B cell (primary cell): ENCODE data around the gene GRM3. TPM values are rescaled to one million over a fixed set of nuclear protein-coding genes. Genes with fewer than 3 reads are reported as not detected.

ENCODE experiments used
- ATAC-seq: fragments of 200-7000 bp; cut with Tn5 transposase; one replicate; pipeline ENCODE4 v1.10.0; 2021; ENCODE audit warnings: low read depth, mild to moderate bottlenecking, moderate number of reproducible peaks, moderate library complexity
- CTCF ChIA-PET: fragments of 350-600 bp; sonication (Branson Sonifier 250); formaldehyde crosslinking; loops from one replicate; lab custom pipeline; 2021; ENCODE audit warnings: antibody characterized with exemption, inconsistent platforms; lab: Charles Lee
- POLR2A ChIA-PET: fragments of 350-600 bp; sonication (Branson Sonifier 250); formaldehyde crosslinking; loops from one replicate; lab custom pipeline; 2021; ENCODE audit warnings: antibody characterized with exemption; lab: Charles Lee
- DNase-seq: peaks from one replicate; pipeline ENCODE4 v3.0.0; 2013
- H2AFZ ChIP-seq: 2 replicates; pipeline ENCODE4 v1.6.1; 2012; ENCODE audit warnings: mild to moderate bottlenecking, low read depth, low read length; ENCODE audit not compliant: insufficient read depth, poor library complexity, severe bottlenecking
- H3K27ac ChIP-seq, 2 donors: 1 replicate in 1 of 2; 2 replicates in 1 of 2; pipeline ENCODE4 v1.5.1; 2012 to 2013; ENCODE audit warnings: low read length in 2 of 2, mild to moderate bottlenecking in 2 of 2, moderate library complexity in 1 of 2
- H3K27me3 ChIP-seq, 4 experiments: fragments of 200-600 bp in 1 of 4; sonication (generic) in 1 of 4; replicated peaks in 1 of 4; 1 replicate in 2 of 4; 2 replicates in 2 of 4; pipeline versions ENCODE4 v1.6.1 to v1.7.0; 2013 to 2016; ENCODE audit warnings: low read length in 3 of 4, mild to moderate bottlenecking in 2 of 4, mixed read lengths in 1 of 4, moderate library complexity in 1 of 4; ENCODE audit not compliant: insufficient read depth in 4 of 4, control insufficient read depth in 3 of 4; ENCODE audit errors: control extremely low read depth in 1 of 4
- H3K36me3 ChIP-seq, 2 experiments: replicated peaks in 1 of 2; 1 replicate in 1 of 2; 2 replicates in 1 of 2; pipeline versions ENCODE4 v1.6.1 to v1.7.1; 2013; ENCODE audit warnings: low read length in 1 of 2; ENCODE audit not compliant: insufficient read depth in 2 of 2, control insufficient read depth in 1 of 2; ENCODE audit errors: control extremely low read depth in 1 of 2, extremely low read depth in 1 of 2
- H3K4me1 ChIP-seq, 2 donors: fragments of 200-600 bp in 1 of 2; sonication (generic) in 1 of 2; 1 replicate in 1 of 2; 2 replicates in 1 of 2; pipeline versions ENCODE4 v1.5.1 to v1.6.1; 2013 to 2017; ENCODE audit warnings: low read length in 2 of 2; ENCODE audit not compliant: control insufficient read depth in 2 of 2, insufficient read depth in 2 of 2
- H3K4me2 ChIP-seq: replicated peaks from 2 replicates; pipeline ENCODE3; 2012; ENCODE audit warnings: mild to moderate bottlenecking, low read depth, low read length; ENCODE audit not compliant: poor library complexity, severe bottlenecking
- H3K4me3 ChIP-seq, 5 experiments: fragments of 200-600 bp in 1 of 5; sonication (generic) in 1 of 5; 1 replicate in 3 of 5; 2 replicates in 2 of 5; pipeline versions ENCODE4 v1.5.1 to v1.7.0; 2011 to 2016; ENCODE audit warnings: low read length in 4 of 5, mild to moderate bottlenecking in 4 of 5, low read depth in 2 of 5, control low read depth in 1 of 5, moderate library complexity in 1 of 5; ENCODE audit not compliant: insufficient read depth in 1 of 5; ENCODE audit errors: control extremely low read depth in 1 of 5, extremely low read depth in 1 of 5
- H3K79me2 ChIP-seq: fragments of 200-600 bp; sonication (generic); one replicate; pipeline ENCODE4 v1.6.0; 2016; ENCODE audit warnings: low read length; ENCODE audit not compliant: control insufficient read depth, insufficient read depth
- H3K9ac ChIP-seq: fragments of 200-600 bp; sonication (generic); 2 replicates; pipeline ENCODE4 v1.6.1; 2017; ENCODE audit warnings: mild to moderate bottlenecking, low read length, moderate library complexity
- H3K9me3 ChIP-seq, 3 donors: one replicate each; pipeline versions ENCODE4 v1.6.1 to v1.7.1; 2013; ENCODE audit warnings: low read length in 2 of 3; ENCODE audit not compliant: control insufficient read depth in 2 of 3, insufficient read depth in 1 of 3; ENCODE audit errors: control extremely low read depth in 1 of 3
- H4K20me1 ChIP-seq: 2 replicates; pipeline ENCODE4 v1.6.0; 2012; ENCODE audit warnings: mild to moderate bottlenecking, low read length; ENCODE audit not compliant: insufficient read depth, control insufficient read depth, poor library complexity, severe bottlenecking
- H3K27ac Mint-ChIP-seq: one replicate; pipeline ENCODE4 v1.8.0; 2021; ENCODE audit warnings: mixed read lengths
- H3K27me3 Mint-ChIP-seq: one replicate; pipeline ENCODE4 v1.8.0; 2021; ENCODE audit warnings: mixed read lengths
- H3K4me1 Mint-ChIP-seq: one replicate; pipeline ENCODE4 v1.8.0; 2021; ENCODE audit warnings: mixed read lengths
- H3K4me3 Mint-ChIP-seq: one replicate; pipeline ENCODE4 v1.8.0; 2021; ENCODE audit warnings: mixed read lengths
- H3K9me3 Mint-ChIP-seq: one replicate; pipeline ENCODE4 v1.8.0; 2022; ENCODE audit warnings: mixed read lengths; ENCODE audit not compliant: insufficient read depth
- CTCF ChIP-seq: fragments of 200-600 bp; IDR thresholded peaks from one replicate; pipeline ENCODE4 v1.8.0; 2022; ENCODE audit warnings: antibody characterized with exemption, mild to moderate bottlenecking
- EZH2 ChIP-seq: IDR thresholded peaks from 2 replicates; pipeline ENCODE4 v1.6.1; 2012; ENCODE audit warnings: borderline replicate concordance, low read depth, mild to moderate bottlenecking, moderate library complexity, low read length; ENCODE audit not compliant: insufficient read depth, poor library complexity, severe bottlenecking
- WGBS: methylation state at CpG from one replicate; pipeline ENCODE4 v1.1.5; 2013; ENCODE audit warnings: missing lambda C conversion rate; ENCODE audit not compliant: insufficient coverage; 5-methylcytosine and 5-hydroxymethylcytosine counted together
- intact Hi-C: fragments of 100-400 bp; cut with micrococcal nuclease; formaldehyde crosslinking; loops from one replicate; pipeline ENCODE4 v1.10.0; 2022
- polyA plus RNA-seq: library from polyadenylated mRNA; depleted of rRNA; stranded (reverse); fragments of >200 nt; gene quantifications from 2 replicates; pipeline ENCODE4 v1.2.3, GENCODE V29; 2012
- total RNA-seq, 2 donors: library from RNA; stranded (reverse); fragments of 120-200 nt in 1 of 2; gene quantifications; 1 replicate in 1 of 2; 2 replicates in 1 of 2; pipeline versions ENCODE4 v1.2.3 to v1.2.4, GENCODE V29; 2013 to 2022

Gene GRM3
- total and polyA plus RNA-seq, 2 donors (not counting 1 experiment from before 2014, with no cell fraction given) = not detected

- Histone ChIP-seq H3K79me2 (no peaks in the 10 kb centered on the region), H3K9ac (no peak overlapping the region), H3K27ac (no peak overlapping the region), H4K20me1 (no peaks in the 10 kb centered on the region), H3K36me3 (no peaks in the 10 kb centered on the region), H3K4me3 (no peak overlapping the region), H3K4me1 (peaks cover 0 to 4% of the 10 kb centered on the region in 2 donors), H2AFZ (no peak overlapping the region), H3K9me3 (peaks cover 0 to 7% (median 0%) of the 10 kb centered on the region in 3 donors), H3K4me2 (no peak overlapping the region), H3K27me3 (no peaks in the 10 kb centered on the region)
- intact Hi-C loops = no loop called here
- peaks cover 9% of the 10 kb centered on the region for H3K4me1 Mint-ChIP-seq
- ChIA-PET POLR2A (no interaction called here), CTCF (no interaction called here)
- H3K27ac Mint-ChIP-seq = no peak overlapping the region
- H3K9me3 Mint-ChIP-seq = no peaks in the 10 kb centered on the region
- no peaks in the 10 kb centered on the region for H3K27me3 Mint-ChIP-seq
- DNase-seq = no peak
- no peak overlapping the region for H3K4me3 Mint-ChIP-seq
- ATAC-seq = no peak
- no peak for TF ChIP-seq CTCF
- TF ChIP-seq EZH2 = no peak
These were observed 146.7 kb downstream of the GRM3 start for GRCh38 chr7:86790383-86790782.

GRCh38 chr7:86792260-86792659 is 148.6 kb downstream of the GRM3 start:
- H3K4me2 ChIP-seq = no peak overlapping the region
- no peaks in the 10 kb centered on the region for H4K20me1 ChIP-seq
- H3K36me3 ChIP-seq = no peaks in the 10 kb centered on the region
- intact Hi-C loops = no loop called here
- ATAC-seq (no peak), DNase-seq (no peak)
- no peak for TF ChIP-seq CTCF
- no peak for TF ChIP-seq EZH2
- H3K9ac ChIP-seq = no peak overlapping the region
- no peaks in the 10 kb centered on the region for H3K4me1 ChIP-seq
- WGBS = no CpG with 5 or more reads among the region's 2 CpGs
- H3K27ac Mint-ChIP-seq = no peak overlapping the region
- ChIA-PET CTCF (no interaction called here), POLR2A (no interaction called here)
- no peaks in the 10 kb centered on the region for H3K79me2 ChIP-seq
- H2AFZ ChIP-seq = no peak overlapping the region
- no peak overlapping the region for H3K4me3 Mint-ChIP-seq
- no peak overlapping the region for H3K4me3 ChIP-seq
- peaks cover 7% of the 10 kb centered on the region for H3K4me1 Mint-ChIP-seq
- no peaks in the 10 kb centered on the region for H3K9me3 ChIP-seq
- H3K27ac ChIP-seq = no peak overlapping the region
- H3K9me3 Mint-ChIP-seq = peaks cover 1% of the 10 kb centered on the region
- H3K27me3 ChIP-seq = no peaks in the 10 kb centered on the region
- H3K27me3 Mint-ChIP-seq = no peaks in the 10 kb centered on the region
